CD4-positive, alpha-beta T cell treated with Interleukin-12 subunit alpha and Interleukin-12 subunit beta, for 1 hour (primary cell): ENCODE data around the gene PCDHB16.
"Not testable (repeated sequence)": the region's sequence is repeated elsewhere in the genome, so short reads cannot be mapped to it uniquely, and the experiment has no call there.

Experiments
- DNase-seq: peaks from one replicate; pipeline ENCODE4 v3.0.0-alpha.2; 2020

The PCDHB16 gene

DNA sequence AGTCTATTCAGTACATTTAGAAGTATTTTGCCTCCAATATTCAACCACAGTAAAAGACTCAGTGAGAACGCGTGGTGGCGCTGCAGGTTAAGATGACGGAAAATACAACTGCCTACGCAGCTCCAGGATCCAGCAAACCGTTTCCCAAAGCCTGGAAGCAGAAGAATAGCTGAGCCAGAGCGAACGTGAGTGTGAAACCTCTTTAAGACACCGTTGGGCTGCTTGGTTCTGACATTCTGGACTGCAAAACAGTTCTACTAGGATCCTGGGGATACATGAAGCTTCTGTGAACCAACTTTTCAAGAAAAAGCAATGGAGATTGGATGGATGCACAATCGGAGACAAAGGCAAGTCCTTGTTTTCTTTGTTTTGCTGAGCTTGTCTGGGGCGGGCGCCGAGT, at the start of gene PCDHB16:
Gene PCDHB16 (plus strand): TSS at position 140 of the 400 bp plus-strand sequence. CDS start 173 bp downstream, at position 313.
- DNase-seq, result no peak

DNA sequence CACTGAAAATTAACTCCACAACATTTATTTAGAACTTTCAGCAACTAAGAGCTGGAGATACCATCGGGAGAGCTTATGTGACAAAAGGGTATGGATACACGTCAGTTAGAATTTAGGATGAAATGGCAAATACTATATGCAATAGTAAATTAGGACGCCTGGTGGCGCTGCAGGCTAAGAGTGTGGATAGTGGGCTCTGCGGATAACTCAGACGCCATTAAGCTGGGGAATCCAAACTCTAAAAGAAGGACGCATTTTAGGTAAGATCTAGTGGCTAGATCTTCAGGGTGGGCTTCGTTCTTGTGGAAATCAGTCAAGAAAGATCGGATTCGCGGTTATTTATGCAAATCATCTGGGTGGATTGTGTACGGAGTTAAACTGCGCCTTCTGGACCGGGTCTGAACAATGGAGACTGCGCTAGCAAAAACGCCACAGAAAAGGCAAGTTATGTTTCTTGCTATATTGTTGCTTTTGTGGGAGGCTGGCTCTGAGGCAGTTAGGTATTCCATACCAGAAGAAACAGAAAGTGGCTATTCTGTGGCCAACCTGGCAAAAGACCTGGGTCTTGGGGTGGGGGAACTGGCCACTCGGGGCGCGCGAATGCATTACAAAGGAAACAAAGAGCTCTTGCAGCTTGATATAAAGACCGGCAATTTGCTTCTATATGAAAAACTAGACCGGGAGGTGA, 47.0 kb upstream of the PCDHB16 start, which contains the start of gene PCDHB5:
Gene PCDHB5 (plus strand): TSS at position 177 of the 688 bp plus-strand sequence. CDS start 229 bp downstream, at position 406.
- no peak for DNase-seq

DNA sequence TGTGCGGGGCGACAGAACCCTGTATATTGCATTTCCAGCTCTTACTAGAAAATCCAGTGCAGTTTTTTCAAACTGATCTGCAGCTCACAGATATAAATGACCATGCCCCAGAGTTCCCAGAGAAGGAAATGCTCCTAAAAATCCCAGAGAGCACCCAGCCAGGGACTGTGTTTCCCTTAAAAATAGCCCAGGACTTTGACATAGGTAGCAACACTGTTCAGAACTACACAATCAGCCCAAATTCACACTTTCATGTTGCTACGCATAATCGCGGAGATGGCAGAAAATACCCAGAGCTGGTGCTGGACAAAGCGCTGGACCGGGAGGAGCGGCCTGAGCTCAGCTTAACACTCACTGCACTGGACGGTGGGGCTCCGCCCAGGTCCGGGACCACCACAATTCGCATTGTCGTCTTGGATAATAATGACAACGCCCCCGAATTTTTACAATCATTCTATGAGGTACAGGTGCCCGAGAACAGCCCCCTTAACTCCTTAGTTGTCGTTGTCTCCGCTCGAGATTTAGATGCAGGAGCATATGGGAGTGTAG, 46.4 kb upstream of the PCDHB16 start:
- DNase-seq, result no peak

DNA sequence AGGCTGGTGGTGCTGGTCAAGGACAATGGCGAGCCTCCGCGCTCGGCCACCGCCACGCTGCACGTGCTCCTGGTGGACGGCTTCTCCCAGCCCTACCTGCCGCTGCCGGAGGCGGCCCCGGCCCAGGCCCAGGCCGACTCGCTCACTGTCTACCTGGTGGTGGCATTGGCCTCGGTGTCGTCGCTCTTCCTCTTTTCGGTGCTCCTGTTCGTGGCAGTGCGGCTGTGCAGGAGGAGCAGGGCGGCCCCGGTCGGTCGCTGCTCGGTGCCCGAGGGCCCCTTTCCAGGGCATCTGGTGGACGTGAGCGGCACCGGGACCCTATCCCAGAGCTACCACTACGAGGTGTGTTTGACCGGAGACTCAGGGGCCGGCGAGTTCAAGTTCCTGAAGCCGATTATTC, 44.8 kb upstream of the PCDHB16 start:
- DNase-seq, result not testable (repeated sequence)

DNA sequence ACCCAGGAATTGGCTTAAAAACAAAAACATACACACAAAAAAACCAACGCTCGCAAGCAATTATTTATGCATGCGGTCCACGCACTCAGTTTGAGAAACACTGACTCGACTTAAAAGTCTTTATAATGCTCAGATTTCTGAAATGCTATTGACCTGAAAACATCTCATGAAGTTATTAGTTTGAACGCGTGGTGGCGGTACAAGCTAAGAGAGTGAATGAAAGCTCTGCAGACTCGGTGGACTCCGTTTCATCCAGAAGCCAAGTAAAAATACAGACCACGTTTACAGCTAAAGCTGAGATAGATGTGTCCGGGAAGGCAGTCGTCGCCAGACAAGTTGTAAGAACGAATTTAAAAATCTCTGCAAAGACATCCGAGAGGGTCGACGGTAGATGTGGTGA, 32.4 kb upstream of the PCDHB16 start, which contains the start of gene PCDHB6:
Gene PCDHB6 (plus strand): TSS at position 246 of the 400 bp plus-strand sequence. CDS start 201 bp downstream, outside the sequence.
- DNase-seq, result no peak

DNA sequence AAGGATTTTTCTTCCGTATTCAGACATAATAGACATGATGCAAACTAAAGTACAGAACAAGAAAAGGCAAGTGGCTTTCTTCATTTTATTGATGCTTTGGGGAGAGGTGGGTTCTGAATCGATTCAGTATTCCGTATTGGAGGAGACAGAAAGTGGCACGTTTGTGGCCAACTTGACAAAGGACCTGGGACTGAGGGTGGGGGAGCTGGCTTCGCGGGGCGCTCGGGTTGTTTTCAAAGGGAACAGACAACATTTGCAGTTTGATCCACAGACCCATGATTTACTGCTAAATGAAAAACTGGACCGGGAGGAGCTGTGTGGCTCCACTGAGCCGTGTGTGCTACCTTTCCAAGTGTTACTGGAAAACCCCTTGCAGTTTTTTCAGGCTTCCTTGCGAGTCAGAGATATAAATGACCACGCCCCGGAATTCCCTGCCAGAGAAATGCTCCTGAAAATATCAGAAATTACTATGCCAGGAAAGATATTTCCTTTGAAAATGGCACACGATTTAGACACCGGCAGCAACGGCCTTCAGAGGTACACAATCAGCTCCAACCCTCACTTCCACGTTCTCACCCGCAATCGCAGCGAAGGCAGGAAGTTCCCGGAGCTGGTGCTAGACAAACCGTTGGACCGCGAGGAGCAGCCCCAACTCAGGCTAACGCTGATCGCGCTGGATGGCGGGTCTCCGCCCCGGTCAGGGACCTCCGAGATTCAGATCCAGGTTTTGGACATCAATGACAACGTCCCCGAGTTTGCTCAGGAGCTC, 31.8 kb upstream of the PCDHB16 start:
- DNase-seq, result no peak

DNA sequence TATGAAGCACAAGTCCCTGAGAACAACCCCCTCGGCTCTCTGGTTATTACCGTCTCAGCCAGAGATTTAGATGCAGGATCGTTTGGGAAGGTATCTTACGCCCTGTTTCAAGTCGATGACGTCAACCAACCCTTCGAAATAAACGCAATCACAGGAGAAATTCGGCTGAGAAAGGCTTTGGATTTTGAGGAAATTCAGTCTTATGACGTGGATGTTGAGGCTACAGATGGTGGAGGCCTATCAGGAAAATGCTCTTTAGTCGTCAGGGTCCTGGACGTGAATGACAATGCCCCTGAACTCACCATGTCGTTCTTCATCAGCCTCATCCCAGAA, 31.2 kb upstream of the PCDHB16 start:
- DNase-seq, result no peak

DNA sequence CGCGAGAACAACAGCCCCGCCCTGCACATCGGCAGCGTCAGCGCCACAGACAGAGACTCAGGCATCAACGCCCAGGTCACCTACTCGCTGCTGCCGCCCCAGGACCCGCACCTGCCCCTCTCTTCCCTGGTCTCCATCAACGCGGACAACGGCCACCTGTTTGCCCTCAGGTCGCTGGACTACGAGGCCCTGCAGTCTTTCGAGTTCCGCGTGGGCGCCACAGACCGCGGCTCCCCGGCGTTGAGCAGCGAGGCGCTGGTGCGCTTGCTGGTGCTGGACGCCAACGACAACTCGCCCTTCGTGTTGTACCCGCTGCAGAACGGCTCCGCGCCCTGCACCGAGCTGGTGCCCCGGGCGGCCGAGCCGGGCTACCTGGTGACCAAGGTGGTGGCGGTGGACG, 30.6 kb upstream of the PCDHB16 start:
- not testable (repeated sequence) for DNase-seq

DNA sequence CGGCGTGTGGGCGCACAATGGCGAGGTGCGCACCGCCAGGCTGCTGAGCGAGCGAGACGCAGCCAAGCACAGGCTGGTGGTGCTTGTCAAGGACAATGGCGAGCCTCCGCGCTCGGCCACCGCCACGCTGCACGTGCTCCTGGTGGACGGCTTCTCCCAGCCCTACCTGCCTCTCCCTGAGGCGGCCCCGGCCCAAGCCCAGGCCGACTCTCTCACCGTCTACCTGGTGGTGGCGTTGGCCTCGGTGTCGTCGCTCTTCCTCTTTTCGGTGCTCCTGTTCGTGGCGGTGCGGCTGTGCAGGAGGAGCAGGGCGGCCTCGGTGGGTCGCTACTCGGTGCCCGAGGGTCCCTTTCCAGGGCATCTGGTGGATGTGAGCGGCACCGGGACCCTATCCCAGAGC, 30.1 kb upstream of the PCDHB16 start:
- not testable (repeated sequence) for DNase-seq

DNA sequence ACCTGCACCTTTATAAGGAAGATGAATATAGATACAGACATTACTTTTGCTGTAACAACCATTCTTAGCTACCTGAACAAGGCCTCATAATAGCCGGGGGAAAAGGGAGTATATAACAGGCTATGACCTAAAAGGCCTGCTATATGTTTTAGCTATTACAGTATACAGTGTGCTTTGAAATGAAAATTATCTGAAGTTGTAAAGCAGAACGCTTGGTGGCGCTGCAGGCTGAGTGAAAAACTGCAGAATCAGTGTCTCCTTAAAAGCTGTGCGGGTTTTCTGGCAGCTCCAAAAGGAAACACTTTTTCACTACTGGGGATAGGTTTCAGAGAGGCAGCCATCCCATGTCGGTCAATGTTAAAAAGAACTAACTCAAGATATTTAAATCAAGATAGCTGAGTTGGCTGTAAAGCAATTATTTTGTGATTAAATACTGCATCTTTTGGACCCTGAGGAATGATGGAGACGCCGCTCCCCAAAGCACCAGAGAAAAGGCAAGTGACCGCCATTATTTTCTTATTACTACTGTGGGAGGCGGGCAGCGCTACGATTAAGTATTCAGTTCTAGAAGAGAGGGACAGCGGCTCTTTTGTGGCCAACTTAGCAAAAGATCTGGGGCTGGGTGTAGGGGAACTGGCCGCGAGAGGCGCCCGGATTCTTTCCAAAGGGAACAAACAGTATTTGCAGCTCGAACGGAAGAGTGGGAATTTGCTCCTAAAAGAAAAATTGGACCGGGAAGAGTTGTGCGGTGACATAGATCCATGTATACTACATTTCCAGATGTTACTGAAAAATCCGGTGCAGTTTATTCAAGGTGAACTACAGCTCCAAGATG, 26.4 kb upstream of the PCDHB16 start:
- DNase-seq, result no peak

DNA sequence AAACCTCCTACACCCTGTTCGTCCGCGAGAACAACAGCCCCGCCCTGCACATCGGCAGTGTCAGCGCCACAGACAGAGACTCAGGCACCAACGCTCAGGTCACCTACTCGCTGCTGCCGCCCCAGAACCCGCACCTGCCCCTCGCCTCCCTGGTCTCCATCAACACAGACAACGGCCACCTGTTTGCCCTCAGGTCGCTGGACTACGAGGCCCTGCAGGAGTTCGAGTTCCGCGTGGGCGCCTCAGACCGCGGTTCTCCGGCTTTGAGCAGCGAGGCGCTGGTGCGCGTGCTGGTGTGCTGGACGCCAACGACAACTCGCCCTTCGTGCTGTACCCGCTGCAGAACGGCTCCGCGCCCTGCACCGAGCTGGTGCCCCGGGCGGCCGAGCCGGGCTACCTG, 24.8 kb upstream of the PCDHB16 start:
- not testable (repeated sequence) for DNase-seq

DNA sequence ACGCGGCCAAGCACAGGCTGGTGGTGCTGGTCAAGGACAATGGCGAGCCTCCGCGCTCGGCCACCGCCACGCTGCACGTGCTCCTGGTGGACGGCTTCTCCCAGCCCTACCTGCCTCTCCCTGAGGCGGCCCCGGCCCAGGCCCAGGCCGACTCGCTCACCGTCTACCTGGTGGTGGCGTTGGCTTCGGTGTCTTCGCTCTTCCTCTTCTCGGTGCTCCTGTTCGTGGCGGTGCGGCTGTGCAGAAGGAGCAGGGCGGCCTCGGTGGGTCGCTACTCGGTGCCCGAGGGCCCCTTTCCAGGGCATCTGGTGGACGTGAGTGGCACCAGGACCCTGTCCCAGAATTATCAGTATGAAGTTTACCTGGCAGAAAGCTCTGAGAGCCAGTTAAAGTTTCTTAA, 24.3 kb upstream of the PCDHB16 start:
- DNase-seq, result not testable (repeated sequence)

DNA sequence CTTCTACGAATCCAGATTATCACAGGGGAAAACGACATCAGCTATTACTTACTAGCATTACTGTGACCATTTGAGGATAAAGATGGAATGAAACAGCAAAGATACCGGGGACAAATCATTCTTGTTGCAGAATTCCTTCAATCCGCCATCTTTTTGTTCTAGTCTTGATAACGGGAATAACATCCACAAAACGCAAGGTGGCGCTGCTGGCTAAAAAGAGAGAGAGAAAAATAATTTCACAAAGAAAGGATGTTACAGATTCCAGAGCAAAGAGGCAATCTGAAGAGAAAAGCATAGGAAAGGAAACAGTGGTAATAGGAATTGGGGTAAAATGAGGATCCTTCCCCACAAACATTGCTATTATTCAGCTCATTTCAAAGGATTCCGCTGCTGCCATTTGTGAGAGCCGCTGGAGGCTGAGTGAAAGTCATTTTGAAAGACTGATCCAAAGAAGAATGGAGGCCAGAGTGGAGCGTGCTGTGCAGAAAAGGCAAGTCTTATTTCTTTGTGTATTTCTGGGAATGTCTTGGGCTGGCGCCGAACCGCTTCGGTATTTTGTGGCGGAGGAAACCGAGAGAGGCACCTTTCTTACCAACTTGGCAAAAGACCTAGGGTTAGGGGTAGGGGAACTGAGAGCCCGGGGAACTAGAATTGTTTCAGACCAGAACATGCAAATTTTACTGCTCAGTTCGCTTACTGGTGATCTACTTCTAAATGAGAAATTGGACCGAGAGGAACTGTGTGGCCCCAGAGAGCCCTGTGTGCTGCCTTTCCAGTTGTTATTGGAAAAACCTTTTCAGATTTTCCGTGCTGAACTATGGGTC, 9.6 kb upstream of the PCDHB16 start, which contains the start of gene PCDHB7:
Gene PCDHB7 (plus strand): TSS at position 264 of the 824 bp plus-strand sequence. CDS start 192 bp downstream, at position 456.
- peak; percentile 12 for DNase-seq

DNA sequence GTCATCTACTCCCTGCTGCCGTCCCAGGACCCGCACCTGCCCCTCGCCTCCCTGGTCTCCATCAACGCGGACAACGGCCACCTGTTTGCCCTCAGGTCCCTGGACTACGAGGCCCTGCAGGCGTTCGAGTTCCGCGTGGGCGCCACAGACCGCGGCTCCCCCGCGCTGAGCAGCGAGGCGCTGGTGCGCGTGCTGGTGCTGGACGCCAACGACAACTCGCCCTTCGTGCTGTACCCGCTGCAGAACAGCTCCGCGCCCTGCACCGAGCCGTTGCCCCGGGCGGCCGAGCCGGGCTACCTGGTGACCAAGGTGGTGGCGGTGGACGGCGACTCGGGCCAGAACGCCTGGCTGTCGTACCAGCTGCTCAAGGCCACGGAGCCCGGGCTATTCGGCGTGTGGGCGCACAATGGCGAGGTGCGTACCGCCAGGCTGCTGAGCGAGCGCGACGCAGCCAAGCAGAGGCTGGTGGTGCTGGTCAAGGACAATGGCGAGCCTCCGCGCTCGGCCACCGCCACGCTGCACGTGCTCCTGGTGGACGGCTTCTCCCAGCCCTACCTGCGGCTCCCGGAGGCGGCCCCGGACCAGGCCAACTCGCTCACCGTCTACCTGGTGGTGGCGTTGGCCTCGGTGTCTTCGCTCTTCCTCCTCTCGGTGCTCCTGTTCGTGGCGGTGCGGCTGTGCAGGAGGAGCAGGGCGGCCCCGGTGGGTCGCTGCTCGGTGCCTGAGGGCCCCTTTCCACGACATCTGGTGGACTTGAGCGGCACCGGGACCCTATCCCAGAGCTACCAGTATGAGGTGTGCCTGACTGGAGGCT, 7.7 kb upstream of the PCDHB16 start:
- not testable (repeated sequence) for DNase-seq

DNA sequence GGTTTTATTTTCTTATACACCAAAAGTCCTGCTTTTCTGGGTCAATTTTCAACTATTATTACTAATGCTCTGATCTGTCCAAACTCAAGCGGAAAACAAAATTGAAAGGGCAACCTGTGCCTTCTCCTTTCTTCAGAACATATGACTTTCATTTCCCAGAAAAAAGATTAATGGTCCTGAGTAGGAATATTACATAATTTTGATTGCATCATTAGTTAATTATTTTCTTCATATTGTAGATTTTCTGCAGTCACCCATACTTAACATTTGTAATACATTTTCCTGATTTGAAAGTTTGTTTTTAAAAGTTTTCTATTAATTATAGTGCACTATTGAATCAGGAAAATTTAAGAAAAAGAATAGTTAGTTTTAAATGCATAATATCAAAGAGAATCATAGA, 6.3 kb upstream of the PCDHB16 start:
- DNase-seq, result no peak

DNA sequence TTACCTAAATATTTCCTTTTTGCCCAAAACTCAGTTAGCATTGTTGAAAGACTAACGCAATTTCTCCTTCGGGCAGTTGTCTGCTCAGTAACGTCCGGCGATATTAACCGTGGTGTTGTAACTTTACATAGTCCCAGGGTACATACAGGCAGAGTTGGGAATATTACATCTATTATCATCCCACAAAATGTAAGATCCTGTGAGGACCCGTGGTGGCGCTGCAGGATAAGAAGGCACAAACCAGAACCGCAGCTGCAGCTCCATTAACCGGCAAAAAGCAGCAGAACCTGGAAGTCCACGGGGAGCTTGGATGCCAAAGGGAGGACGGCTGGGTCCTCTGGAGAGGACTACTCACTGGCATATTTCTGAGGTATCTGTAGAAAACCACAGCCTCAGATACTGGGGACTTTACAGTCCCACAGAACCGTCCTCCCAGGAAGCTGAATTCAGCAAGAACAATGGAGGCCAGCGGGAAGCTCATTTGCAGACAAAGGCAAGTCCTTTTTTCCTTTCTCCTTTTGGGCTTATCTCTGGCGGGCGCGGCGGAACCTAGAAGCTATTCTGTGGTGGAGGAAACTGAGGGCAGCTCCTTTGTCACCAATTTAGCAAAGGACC, 4.5 kb upstream of the PCDHB16 start, which contains the start of gene PCDHB8:
Gene PCDHB8 (plus strand): TSS at position 214 of the 615 bp plus-strand sequence. CDS start 245 bp downstream, at position 459.
- DNase-seq, result not testable (repeated sequence)

DNA sequence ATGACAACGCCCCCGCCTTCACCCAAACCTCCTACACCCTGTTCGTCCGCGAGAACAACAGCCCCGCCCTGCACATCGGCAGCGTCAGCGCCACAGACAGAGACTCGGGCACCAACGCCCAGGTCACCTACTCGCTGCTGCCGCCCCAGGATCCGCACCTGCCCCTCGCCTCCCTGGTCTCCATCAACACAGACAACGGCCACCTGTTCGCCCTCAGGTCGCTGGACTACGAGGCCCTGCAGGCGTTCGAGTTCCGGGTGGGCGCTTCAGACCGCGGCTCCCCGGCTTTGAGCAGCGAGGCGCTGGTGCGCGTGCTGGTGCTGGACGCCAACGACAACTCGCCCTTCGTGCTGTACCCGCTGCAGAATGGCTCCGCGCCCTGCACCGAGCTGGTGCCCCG, 2.8 kb upstream of the PCDHB16 start:
- DNase-seq, result not testable (repeated sequence)

DNA sequence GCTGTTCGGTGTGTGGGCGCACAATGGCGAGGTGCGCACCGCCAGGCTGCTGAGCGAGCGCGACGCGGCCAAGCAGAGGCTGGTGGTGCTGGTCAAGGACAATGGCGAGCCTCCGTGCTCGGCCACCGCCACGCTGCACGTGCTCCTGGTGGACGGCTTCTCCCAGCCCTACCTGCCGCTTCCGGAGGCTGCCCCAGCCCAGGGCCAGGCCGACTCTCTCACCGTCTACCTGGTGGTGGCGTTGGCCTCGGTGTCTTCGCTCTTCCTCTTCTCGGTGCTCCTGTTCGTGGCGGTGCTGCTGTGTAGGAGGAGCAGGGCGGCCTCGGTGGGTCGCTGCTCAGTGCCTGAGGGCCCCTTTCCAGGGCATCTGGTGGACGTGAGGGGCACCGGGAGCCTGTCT, 2.3 kb upstream of the PCDHB16 start:
- not testable (repeated sequence) for DNase-seq

DNA sequence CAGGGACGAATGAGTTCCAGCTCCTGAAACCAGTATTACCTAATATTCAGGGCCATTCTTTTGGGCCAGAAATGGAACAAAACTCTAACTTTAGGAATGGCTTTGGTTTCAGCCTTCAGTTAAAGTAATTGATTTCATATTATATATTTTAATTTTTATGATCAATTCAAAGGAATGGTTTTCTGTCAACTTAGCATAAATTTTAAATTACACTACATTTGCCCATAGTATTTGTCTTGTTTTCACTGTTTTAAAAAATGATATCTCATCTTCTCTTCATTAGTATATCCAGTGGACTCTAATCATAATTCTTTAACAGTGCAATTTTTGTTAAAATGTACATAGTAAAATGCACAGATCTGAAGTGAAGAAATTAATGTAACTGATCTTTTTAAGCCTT, 1.9 kb upstream of the PCDHB16 start:
- DNase-seq, result no peak
